COLO829 (cell line): ENCODE measurements around the gene SLC9B2.
"Not testable (repeated sequence)": the region's sequence is repeated elsewhere in the genome, so short reads cannot be mapped to it uniquely, and the experiment has no call there.

Experiments used
- DNase-seq: peaks from one replicate; pipeline ENCODE4 v3.0.0; 2012; ENCODE audit warnings: low spot score

Gene SLC9B2

GRCh38 chr4:103019308-103020124, 57.0 kb downstream of the SLC9B2 start, which contains the start of gene SLC9B1:
Gene SLC9B1 (minus strand): TSS chr4:103019705. CDS start chr4:102991711, 27,994 bp downstream.
- DNase-seq, result peak; percentile 79

- DNase-seq, result no peak
These were observed 57.9 kb downstream of the SLC9B2 start for GRCh38 chr4:103018391-103019307.

GRCh38 chr4:103012551-103012950, 64.0 kb downstream of the SLC9B2 start:
- no peak for DNase-seq

DNA sequence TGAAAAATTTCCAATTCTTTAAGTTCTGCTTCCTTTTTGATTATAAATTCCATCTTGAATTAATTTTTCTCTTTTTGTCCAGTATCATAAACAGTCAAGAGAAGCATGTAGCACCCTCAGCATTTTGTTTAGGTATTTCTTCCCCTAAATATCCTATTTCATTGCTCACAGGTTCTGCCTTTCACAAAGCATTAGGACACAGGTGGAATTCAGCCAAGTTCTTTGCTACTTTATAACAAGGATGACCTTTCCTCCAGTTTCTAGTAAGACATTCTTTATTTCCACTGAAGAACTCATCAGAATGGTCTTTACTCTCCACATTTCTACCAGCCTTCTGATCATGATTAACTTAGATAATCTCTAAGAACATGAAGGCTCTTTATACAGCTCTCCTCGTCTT, 64.5 kb downstream of the SLC9B2 start:
- DNase-seq, result peak; percentile 18

- DNase-seq, result no peak
These were observed 65.1 kb downstream of the SLC9B2 start for GRCh38 chr4:103011378-103012025.

GRCh38 chr4:103010804-103011203, 65.8 kb downstream of the SLC9B2 start:
- no peak for DNase-seq

GRCh38 chr4:103008875-103009729, 67.5 kb downstream of the SLC9B2 start:
- peak; percentile 67 for DNase-seq

DNA sequence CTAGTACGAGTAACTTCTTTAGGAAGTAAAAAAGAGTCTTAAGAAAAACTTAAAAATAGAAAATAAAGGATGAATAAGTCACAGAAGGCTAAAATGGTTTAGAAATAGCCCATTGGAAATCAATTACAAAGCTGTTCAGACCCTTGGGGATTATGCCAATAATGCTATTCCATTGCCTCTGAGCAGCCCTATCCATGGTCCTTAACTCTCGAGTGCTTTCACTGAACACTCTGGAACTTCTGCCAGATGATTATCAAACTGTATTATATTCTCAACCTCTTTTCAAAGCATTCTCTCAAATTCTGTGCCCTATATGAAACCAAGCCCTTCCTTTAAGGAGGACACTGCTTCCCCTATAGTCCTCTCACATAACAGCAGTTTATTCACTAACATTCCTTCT, 74.0 kb downstream of the SLC9B2 start:
- DNase-seq, result no peak

- DNase-seq, result no peak
These were observed 81.8 kb downstream of the SLC9B2 start for GRCh38 chr4:102994803-102995202.

DNA sequence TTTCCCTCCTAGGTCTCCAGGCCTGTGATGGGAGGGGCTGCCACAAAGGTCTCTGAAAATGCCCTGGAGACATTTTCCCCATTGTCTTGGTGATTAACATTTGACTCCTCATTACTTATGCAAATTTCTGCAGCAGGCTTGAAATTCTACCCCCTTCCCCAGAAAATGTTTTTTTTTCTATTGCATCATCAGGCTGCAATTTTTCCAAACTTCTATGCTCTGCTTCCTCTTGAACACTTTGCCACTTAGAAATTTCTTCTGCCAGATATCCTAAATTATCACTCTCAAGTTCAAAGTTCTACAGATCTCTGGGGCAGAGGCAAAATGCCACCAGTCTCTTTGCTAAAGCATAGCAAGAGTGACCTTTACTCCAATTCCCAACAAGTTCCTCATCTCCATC, 82.6 kb downstream of the SLC9B2 start:
- not testable (repeated sequence) for DNase-seq

DNA sequence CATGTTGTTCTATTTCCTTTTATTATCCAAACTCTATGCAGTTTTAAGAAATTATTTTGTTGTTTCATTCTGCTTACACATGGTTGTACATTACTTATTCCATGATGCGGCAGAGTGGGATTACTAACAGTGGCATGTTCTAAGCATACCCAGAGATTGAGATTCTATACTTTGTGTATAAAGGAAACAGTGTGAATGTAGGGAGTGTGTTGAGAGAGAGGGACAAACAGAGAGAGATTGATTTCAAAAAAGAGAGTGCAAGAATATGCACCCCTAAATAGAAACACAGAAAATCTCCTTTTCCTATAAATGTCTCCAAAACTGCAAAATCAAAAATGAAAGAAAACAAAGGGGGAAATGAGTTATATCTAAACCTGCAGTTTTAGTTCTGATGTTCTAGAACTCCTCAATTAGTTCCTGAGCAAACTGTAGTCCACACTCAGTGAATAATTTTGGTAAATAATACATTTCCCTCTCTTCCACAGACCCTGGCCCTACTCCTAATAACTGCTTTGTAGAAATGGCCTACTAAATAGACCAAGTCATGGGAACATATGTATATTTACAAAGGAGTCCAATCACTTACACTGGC, 88.0 kb downstream of the SLC9B2 start:
- DNase-seq, result no peak

DNA sequence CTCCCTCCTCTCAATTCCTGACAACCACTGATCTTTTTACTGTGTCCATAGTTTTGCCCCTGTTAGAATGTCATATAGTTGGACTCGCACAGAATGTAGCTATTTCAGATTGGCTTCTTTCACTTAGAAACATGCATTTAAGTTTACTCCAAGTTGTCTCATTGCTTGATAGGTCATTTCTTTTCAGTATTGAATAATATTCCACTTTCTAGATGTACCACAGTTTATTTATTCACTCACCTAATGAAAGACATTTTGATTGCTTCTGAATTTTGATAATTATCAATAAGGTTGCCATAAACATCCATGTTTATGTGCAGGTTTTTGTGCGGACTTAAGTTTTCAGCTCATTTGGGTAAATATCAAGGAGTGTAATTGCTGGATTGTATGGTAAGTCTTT, 95.6 kb downstream of the SLC9B2 start:
- DNase-seq, result no peak
